Hematopoietic multipotent progenitor cell treated with erythropoietin and hydrocortisone succinate and interleukin-3 and kit ligand, for 8 days (in vitro differentiated cells): ENCODE results near the gene TM2D1.
A peak's percentile ranks its signal among the peaks of the same experiment; 100 is the strongest.

ENCODE experiments used
- DNase-seq: peaks from one replicate; pipeline ENCODE4 v3.0.0-alpha.2; 2015

Gene TM2D1

DNA sequence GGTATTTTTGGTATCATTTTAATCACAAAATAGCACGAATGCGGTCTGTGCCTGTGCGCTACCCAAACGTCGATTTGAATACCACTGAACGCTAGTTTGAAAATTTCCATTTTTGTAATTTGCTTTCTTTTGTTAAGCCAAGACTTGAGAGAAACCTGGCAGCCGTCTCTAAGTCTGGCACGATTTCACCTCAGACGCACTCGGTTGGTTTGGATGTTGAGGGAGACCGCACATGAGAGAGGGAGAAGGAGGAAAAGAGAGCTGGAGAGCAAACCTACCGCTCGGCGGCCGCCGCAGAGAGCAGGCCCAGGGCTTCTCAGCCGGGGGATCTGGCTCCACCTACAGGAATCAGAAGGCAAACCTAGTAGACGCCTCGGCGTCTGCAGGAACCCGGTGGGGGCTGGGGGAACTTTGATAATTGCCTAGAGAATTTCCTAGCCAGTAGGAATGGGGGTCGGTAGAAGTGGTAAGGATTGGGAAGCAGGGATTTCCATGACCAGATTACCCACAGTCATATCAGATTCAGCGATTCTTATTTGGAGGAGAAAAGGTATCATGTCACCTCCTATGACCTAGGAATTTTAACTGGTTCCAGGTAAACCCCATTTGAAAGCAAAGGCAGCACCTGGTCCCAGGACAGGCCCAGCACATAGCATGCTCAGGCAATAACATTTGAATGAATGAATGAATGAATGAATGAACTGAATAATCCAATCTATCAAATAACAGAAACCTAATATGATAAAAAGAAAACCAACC, 83.2 kb downstream of the TM2D1 start:
- DNase-seq = peak; percentile 68

DNA sequence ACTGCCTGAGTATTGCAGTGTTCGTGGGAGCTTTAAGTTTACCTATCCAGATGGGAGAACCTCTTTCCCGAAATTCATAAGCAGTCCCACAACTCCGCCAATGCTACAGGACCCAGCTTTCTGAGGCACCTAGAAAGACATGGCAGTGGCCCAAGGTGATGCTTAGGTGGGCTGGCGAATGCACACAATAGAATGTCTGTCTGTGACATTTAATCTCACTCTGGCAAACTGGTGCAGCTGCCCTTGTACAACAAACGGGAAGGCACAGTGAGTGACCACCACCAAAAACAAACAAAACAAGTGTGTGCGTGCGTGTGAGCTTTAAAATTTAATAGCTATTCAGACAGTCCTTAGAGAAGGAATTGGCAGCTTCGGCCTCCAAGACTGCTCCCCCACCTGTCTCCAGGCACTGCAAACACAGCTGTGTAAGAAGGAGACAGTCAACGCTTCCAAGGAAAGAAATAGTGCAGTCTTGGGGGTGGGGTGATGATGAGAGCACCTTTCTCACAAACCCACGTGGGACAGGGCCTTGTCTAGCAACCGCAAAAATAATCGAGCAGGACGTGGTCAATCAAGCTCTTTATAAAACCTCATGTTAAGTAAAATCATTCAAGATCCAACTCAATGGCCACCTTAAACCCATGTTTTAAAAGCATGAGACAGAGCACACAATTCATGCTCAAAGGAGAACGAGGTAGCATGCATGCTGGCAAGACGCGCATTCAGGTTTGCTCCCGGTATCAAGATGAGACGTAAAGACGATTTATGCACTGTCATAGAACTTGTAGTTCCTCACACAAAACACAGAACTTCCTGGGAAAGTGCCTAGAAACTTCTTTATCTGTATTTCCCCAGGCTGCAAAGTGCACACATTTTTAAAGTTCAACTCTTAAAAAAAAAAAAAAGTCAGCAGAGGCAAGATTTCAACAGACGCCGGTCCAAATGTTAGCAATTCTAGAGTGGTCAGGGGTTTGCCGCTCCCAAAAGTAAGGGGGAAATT, 84.1 kb downstream of the TM2D1 start:
- DNase-seq = peak; percentile 63

DNA sequence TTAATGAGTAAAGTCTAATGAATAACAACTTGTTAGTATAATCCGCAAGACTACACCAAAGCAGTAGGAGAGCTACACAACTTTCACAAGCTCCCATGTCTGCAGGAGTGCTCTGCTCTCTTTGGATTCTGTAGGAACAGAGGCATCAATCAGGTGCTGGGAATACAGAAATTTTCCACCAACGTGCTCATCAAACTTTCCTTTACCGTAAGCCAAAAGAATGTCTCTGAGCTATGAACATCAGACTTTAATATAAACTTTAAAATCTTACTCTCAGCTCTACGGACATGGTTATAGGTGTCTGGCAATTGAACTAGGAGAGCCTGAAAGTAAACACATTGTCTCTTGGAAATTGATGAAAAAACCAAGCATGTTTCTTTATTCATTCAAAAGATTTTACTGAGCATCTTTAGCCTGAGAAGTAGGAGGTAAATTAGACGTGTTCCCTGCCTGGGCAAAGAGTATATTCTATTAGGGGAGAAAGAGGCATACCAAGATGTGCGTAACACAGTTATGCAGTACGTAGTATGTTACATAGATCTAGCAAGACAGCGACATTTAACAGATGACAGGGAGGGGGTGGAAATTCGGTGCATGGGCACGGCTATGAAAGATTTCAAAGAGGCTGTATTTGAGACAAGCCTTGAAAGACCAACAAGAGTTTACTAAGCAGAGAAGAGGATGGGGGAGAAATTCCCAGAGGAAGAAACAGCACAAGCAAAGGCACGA, 85.2 kb downstream of the TM2D1 start:
- no peak for DNase-seq

DNA sequence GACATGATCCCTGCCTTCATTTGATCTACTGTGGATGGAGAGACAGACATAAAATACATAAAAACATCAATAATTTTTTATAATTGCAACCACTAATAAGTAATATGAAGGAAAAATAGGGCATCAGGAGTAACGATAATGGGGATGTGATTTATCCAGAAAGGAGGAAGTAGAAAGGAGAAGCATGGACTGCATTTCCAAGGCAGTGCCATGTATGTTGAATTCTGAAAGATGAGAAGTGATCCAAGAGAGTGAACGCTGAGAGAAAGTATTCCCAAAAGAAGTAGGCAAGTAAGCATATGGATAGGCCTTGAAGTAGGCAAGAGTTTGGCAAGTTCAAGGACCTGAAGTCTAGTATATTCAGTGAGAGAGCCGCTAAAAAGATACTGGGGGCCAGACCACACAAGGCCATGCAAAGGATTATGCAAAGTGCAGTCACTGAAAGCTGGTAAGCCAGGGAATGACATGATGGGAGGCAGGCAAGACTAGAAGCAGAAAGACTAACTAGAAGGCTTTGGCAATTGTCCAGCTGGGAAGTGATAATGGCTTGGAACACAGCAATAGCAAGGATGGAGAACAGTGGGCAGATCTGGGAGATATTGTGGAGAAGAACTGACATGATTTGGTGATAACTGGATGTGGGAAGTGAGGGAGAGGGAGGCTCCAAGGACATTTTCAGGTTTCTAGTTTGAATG, 85.9 kb downstream of the TM2D1 start:
- DNase-seq = peak; percentile 26

GRCh38 chr1:61638296-61638695, 86.6 kb downstream of the TM2D1 start:
- no peak for DNase-seq

GRCh38 chr1:61637470-61637869, 87.5 kb downstream of the TM2D1 start:
- DNase-seq = no peak

GRCh38 chr1:61636814-61637213, 88.1 kb downstream of the TM2D1 start:
- no peak for DNase-seq

DNA sequence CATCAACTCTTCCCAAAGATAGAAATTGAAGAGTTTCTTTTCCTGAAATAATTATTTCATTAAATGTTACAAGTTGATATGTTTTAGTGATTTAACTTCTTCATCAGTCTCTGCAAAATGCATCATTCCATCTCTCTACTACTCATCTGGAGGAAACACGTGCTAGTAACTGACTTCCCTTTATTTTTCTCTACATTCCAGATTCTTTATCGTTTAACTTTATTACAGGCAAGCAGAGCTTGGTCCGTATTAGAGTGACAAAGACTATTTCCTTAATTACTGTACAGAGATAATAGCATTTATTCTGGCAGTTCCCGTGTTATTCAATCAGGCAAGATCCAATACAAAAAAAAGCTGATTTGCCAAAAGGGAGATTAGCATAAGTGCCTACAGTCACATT, 88.6 kb downstream of the TM2D1 start:
- DNase-seq = no peak

GRCh38 chr1:61635557-61635956, 89.4 kb downstream of the TM2D1 start:
- no peak for DNase-seq

GRCh38 chr1:61631436-61631835, 93.5 kb downstream of the TM2D1 start:
- DNase-seq = no peak
